ENCODE measurements around the gene TARS2.

TARS2 gene

DNA sequence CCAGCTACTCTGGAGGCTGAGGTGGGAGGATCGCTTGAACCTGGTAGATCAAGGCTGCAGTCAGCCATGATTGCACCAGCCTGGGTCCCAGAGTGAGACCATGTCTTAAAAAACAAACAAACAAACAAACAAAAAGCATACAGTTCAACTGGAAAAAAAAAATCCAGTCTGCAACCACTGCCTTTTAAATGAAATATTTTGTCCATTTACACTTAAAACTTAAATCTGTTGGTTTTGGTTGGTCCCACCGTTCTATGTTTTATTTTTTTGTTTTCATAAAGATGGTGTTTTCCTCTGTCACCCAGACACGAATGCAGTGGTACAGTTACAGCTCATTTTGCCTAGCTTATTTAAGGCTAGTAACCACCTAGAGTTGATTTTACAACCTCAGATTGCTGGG, 38.1 kb downstream of the TARS2 start:
- H3K27me3 ChIP-seq (replicated peaks; ENCODE audit: control insufficient read depth, insufficient read depth, low read length), result no peaks in the 10 kb centered on the region
- H3K9me3 ChIP-seq (ENCODE audit: control insufficient read depth, low read length), result no peaks in the 10 kb centered on the region
- peaks cover 22% of the 10 kb centered on the region for H3K4me1 ChIP-seq (ENCODE audit: control insufficient read depth, insufficient read depth, low read length)
- no peak for DNase-seq (ENCODE audit: low read depth)
- no peak overlapping the region for H3K9ac ChIP-seq (ENCODE audit: low read length)
- no peaks in the 10 kb centered on the region for H3K36me3 ChIP-seq (ENCODE audit: control insufficient read depth, insufficient read depth, low read length, severe bottlenecking)
- no peak overlapping the region for H3K4me3 ChIP-seq (ENCODE audit: low read length)

DNA sequence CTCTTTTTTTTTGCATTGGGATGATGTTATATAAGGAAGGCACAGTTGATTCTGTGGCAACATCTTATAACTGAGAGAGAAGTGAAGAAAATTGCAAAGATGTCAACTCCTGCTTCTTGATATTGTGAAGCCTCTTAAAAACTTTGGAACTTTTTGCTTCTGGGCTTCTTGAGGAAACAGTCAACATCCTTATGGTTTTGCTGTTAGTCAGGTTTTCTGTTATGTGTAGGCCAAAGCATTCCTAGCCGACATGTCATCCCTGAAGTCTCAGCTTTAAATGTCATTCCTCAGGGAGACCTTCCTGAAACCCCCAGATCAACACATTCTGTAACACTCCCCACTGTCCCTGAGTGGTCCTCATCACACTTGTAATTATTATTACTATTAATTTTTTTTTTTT, 41.0 kb downstream of the TARS2 start:
- Histone ChIP-seq H3K9ac (ENCODE audit: low read length) (peak overlapping the region; percentile 23), H3K36me3 (ENCODE audit: control insufficient read depth, insufficient read depth, low read length, severe bottlenecking) (no peaks in the 10 kb centered on the region), H3K27me3 (replicated peaks; ENCODE audit: control insufficient read depth, insufficient read depth, low read length) (no peaks in the 10 kb centered on the region), H3K9me3 (ENCODE audit: control insufficient read depth, low read length) (no peaks in the 10 kb centered on the region), H3K4me1 (ENCODE audit: control insufficient read depth, insufficient read depth, low read length) (peaks cover 34% of the 10 kb centered on the region), H3K4me3 (ENCODE audit: low read length) (no peak overlapping the region)
- peak; percentile 57 for DNase-seq (ENCODE audit: low read depth)

DNA sequence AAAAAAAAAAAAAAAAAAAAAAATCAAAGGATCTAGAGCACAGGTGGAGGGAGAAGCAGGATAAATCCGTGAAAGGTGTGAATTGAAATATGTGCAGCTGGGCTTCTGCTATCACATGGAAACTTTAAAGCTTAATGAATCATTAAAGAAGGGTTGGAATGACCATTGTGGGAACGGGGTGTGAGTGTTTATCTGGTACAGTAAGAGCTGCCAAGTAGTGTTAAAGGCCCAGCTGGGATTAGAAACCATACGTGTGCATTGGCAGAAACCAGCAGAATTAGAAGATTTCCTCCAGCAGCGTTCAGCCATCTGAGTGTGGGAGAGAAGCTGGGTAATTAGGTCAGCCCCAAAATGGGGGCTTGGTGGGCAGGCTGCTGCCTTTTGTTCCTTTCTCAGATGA, 41.8 kb downstream of the TARS2 start:
- H3K9ac ChIP-seq (ENCODE audit: low read length), result peak overlapping the region; percentile 75
- no peaks in the 10 kb centered on the region for H3K9me3 ChIP-seq (ENCODE audit: control insufficient read depth, low read length)
- peak; percentile 46 for DNase-seq (ENCODE audit: low read depth)
- no peaks in the 10 kb centered on the region for H3K27me3 ChIP-seq (replicated peaks; ENCODE audit: control insufficient read depth, insufficient read depth, low read length)
- peak overlapping the region; percentile 32 for H3K4me3 ChIP-seq (ENCODE audit: low read length)
- peaks cover 35% of the 10 kb centered on the region for H3K4me1 ChIP-seq (ENCODE audit: control insufficient read depth, insufficient read depth, low read length)
- H3K36me3 ChIP-seq (ENCODE audit: control insufficient read depth, insufficient read depth, low read length, severe bottlenecking), result no peaks in the 10 kb centered on the region

DNA sequence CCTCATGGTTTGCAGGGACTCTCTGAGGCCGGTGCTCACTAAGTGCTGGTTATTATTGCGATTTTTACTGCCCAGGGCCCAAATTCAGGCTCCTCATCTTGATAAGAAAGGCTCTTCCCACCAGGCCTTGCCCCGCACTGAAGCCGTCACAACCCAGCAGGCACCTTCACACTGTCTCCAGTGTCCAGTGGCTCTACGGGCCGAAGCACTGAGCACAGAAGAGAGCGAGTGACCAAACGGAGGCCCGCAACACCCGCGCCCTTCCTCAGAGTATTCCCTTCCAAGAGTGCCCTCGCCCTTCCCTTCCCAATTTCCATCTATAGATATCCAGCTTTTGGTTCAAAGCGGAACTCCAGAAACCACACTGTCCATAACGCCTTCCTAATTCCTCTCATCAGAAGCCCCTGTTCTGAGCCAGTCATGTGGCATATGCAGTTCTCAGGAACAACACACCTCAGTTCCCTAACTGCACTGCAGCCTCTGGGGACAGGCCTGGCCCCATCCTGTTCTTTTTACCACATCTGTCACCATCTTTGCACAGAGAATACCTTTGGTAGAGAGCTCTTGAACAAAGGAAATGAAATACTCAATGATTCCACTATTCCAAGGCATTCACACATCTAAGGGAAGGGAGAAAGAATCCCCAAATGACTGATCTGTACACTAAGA, 43.4 kb downstream of the TARS2 start:
- H3K4me1 ChIP-seq (ENCODE audit: control insufficient read depth, insufficient read depth, low read length), result peaks cover 45% of the 10 kb centered on the region
- DNase-seq (ENCODE audit: low read depth), result no peak
- no peaks in the 10 kb centered on the region for H3K9me3 ChIP-seq (ENCODE audit: control insufficient read depth, low read length)

DNA sequence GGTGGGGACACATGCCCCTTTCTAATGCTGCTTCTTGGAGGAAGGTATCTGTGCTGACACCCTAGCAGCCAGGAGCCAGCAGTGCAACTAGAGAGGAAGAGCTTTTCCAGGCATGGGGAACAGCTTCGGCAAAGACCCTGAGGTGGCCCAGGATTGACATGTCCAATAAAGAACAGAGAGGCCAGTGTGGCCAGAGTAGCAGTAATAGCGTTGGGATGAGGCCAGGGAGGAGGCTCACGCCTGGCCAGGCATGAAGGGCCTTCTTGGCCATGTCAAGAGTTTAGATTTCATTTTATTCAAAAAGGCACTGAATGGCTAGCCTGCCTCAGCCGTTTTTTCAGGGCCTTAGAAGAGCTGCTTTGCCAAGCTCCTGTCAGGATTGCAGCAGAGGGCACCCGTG, 45.6 kb downstream of the TARS2 start:
- peak overlapping the region; percentile 18 for H3K4me3 ChIP-seq (ENCODE audit: low read length)
- DNase-seq (ENCODE audit: low read depth), result no peak
- no peaks in the 10 kb centered on the region for H3K9me3 ChIP-seq (ENCODE audit: control insufficient read depth, low read length)
- peak overlapping the region; percentile 78 for H3K9ac ChIP-seq (ENCODE audit: low read length)
- H3K4me1 ChIP-seq (ENCODE audit: control insufficient read depth, insufficient read depth, low read length), result peaks cover 54% of the 10 kb centered on the region
- H3K27me3 ChIP-seq (replicated peaks; ENCODE audit: control insufficient read depth, insufficient read depth, low read length), result no peaks in the 10 kb centered on the region
- H3K36me3 ChIP-seq (ENCODE audit: control insufficient read depth, insufficient read depth, low read length, severe bottlenecking), result no peaks in the 10 kb centered on the region

More for the DNA sequence above, 43.4 kb downstream of the TARS2 start:
- Histone ChIP-seq H3K27me3 (replicated peaks; ENCODE audit: control insufficient read depth, insufficient read depth, low read length) (no peaks in the 10 kb centered on the region), H3K36me3 (ENCODE audit: control insufficient read depth, insufficient read depth, low read length, severe bottlenecking) (no peaks in the 10 kb centered on the region), H3K9ac (ENCODE audit: low read length) (no peak overlapping the region), H3K4me3 (ENCODE audit: low read length) (no peak overlapping the region)

DNA sequence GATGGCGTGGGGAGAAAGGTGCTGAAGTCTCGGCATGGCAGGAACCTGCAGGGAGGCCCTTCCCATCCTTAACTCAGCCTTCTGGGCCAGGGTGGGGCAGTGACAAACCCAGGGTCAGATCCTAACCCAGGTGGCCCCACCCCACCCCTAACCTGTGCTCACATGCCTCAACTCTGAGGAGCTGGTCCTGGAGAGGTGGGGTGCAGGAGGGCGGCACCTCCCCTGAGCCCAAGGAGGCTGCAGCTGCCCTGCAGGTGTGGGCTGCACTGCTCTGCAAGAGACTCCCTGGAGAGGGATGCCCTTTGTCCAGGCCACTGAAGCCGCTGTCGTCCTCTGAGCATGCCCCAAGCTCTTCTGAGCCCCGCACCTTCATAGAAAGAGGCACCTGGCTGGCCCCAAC, 46.8 kb downstream of the TARS2 start:
- H3K27me3 ChIP-seq (replicated peaks; ENCODE audit: control insufficient read depth, insufficient read depth, low read length), result no peaks in the 10 kb centered on the region
- H3K4me1 ChIP-seq (ENCODE audit: control insufficient read depth, insufficient read depth, low read length), result peaks cover 52% of the 10 kb centered on the region
- H3K4me3 ChIP-seq (ENCODE audit: low read length), result no peak overlapping the region
- DNase-seq (ENCODE audit: low read depth), result no peak
- no peaks in the 10 kb centered on the region for H3K9me3 ChIP-seq (ENCODE audit: control insufficient read depth, low read length)
- no peaks in the 10 kb centered on the region for H3K36me3 ChIP-seq (ENCODE audit: control insufficient read depth, insufficient read depth, low read length, severe bottlenecking)
- no peak overlapping the region for H3K9ac ChIP-seq (ENCODE audit: low read length)

DNA sequence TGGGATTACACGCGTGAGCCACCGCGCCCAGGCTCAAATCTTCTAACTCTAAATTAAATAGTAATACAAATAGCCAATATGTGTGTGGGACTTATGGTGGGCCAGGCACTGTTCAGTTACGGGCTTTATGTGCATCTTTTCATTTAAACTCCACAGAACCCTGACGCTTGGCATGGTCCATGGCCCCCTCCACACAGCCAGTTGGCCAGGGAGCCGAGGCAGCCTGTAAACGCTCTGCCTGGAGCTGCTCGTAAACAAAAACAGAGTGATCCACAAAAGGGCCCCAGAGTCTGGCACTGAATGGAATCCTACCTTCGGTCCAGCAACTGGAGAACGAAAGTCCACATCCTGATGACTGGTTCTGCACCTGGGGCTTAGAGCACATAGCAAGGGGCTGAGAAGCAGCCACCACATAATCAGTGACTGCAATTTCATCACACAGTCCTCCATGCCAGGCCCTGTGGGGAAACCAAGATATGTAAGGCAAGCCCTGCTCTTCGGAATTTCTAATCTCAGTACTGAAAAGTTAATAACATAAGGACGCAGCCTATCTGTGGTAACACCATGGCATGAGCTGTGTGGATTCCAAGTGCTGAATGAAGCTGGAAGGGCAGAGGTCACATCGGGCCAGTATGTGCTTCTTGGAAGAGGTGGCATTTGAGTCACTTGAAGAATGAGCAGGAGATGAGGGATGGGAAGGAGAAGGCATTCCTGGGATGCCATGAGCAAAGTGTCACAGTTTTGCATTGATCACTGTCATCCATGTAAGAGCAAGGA, 48.5 kb downstream of the TARS2 start:
- H3K27me3 ChIP-seq (replicated peaks; ENCODE audit: control insufficient read depth, insufficient read depth, low read length), result no peaks in the 10 kb centered on the region
- no peak overlapping the region for H3K9ac ChIP-seq (ENCODE audit: low read length)
- H3K36me3 ChIP-seq (ENCODE audit: control insufficient read depth, insufficient read depth, low read length, severe bottlenecking), result no peaks in the 10 kb centered on the region
- H3K9me3 ChIP-seq (ENCODE audit: control insufficient read depth, low read length), result no peaks in the 10 kb centered on the region
- DNase-seq (ENCODE audit: low read depth), result peak; percentile 19
- H3K4me1 ChIP-seq (ENCODE audit: control insufficient read depth, insufficient read depth, low read length), result peaks cover 42% of the 10 kb centered on the region
- no peak overlapping the region for H3K4me3 ChIP-seq (ENCODE audit: low read length)

DNA sequence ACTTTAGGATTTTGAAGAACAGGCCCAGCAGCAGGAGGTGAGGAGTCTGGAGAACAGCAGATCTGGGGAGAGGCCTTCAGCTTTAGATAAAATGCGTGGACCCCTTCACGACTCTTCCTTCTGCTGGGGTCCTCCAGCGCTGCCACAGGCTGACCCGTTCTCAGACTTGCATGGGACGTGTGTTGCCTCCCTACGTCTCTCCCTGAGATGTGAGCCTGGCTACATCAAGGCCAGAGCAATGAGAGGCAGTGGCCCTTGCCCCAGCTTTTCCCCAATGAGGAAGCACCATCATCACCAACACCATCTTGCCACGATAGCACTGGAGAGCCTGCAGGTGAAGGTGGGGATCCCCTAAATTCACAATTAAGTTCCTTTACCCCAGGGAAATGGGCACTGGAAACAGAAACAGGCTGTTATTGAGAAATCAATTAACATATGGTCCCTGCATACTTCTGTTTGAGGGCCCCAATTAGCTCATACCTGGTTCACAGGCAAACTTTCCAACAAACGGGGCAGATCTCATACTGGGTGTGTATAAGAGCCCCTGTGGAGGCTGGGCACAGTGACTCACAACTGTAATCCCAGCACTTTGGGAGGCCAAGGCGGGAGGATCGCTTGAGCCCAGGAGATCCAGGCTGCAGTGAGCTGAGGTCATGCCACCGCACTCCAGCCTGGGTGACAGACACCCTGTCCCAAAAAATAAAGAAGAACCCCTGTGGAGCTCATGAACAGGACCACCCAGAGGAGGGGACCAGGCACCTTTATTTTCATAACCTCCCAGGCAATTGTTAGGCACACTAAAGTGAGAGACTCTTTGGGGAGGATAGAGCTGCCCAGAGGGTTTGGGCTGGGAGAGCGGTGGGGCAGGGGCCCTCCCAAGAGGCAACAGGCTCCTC, 49.9 kb downstream of the TARS2 start:
- no peak for DNase-seq (ENCODE audit: low read depth)
- no peaks in the 10 kb centered on the region for H3K9me3 ChIP-seq (ENCODE audit: control insufficient read depth, low read length)
- H3K4me3 ChIP-seq (ENCODE audit: low read length), result no peak overlapping the region
- H3K9ac ChIP-seq (ENCODE audit: low read length), result peak overlapping the region; percentile 35
- peaks cover 41% of the 10 kb centered on the region for H3K4me1 ChIP-seq (ENCODE audit: control insufficient read depth, insufficient read depth, low read length)
- no peaks in the 10 kb centered on the region for H3K27me3 ChIP-seq (replicated peaks; ENCODE audit: control insufficient read depth, insufficient read depth, low read length)
- no peaks in the 10 kb centered on the region for H3K36me3 ChIP-seq (ENCODE audit: control insufficient read depth, insufficient read depth, low read length, severe bottlenecking)

DNA sequence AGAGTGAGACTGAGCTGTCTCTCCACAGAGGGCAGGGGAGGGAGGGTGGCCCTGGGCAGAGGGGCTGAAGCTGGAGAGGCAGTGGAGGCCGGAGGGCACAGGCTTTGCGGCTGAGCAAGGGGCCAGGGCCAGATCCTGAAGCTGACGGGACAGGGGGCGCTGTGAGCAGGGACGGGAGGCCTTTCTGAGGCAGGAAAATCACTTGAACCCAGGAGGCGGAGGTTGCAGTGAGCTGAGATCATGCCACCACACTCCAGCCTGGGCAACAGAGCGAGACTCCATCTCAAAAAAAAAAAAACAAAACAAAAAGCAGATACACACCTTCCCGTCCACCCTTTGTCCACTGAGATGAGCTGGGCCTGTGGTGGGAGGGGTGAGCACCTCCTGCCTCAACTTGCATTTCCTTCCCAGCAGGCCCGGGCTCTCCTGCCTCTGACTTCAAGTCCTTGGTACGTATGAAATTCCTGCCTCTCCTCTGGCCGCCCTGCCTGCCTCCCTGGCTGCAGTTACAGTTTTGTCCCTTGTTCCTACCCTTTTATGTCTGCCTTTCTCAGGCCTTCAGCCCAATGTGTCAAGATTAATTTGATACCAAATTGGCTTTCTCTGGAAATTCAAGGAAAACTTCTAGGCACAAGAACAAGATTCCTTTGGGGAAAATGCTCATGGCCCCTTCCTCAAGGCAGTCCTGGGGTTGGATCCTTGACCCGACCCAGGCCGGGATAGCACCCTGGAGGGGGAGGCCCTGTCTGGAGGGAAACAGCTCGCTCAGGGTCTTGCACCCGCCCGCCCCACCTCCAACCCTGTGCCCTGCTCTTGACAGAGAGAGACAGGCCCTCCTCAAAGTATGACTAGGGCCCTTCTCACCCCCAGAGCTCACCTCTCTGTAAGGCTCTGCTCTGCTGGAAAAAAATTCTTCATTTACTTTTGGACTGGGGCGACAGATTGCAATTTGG, 50.8 kb downstream of the TARS2 start:
- Histone ChIP-seq H3K4me3 (ENCODE audit: low read length) (no peak overlapping the region), H3K36me3 (ENCODE audit: control insufficient read depth, insufficient read depth, low read length, severe bottlenecking) (no peaks in the 10 kb centered on the region), H3K9me3 (ENCODE audit: control insufficient read depth, low read length) (no peaks in the 10 kb centered on the region), H3K9ac (ENCODE audit: low read length) (peak overlapping the region; percentile 35), H3K4me1 (ENCODE audit: control insufficient read depth, insufficient read depth, low read length) (peaks cover 32% of the 10 kb centered on the region), H3K27me3 (replicated peaks; ENCODE audit: control insufficient read depth, insufficient read depth, low read length) (no peaks in the 10 kb centered on the region)
- DNase-seq (ENCODE audit: low read depth), result peak; percentile 73

DNA sequence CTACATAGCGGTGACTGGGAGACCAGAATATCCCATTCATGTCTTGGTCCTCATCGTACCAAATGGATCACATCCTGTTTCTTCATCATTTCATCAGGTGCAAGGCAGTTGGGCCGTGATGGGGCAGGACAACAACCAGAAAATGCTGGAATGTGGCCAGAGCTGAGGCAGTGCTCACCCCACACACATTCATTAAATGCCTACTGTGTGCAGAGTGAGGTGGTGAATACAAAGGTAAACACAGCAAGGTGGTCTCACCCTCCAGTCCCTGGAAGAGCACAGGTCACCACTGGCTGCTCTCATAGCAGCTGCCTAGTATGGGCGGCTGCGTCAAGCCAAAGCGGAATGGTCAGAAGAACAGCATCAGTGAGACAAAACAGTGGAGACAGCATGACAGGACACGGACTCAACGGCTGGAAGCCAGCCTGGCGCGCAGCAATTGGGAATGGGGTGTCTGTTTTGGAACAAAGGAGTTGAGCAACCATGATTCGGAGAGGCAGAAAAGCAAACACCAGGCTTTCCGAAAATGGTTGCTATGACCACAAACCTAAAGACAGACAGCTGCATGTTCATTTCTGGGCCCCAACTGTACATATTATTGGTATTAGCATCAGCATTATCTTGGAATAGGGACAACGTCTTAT, 56.4 kb downstream of the TARS2 start:
- Histone ChIP-seq H3K27me3 (replicated peaks; ENCODE audit: control insufficient read depth, insufficient read depth, low read length) (no peaks in the 10 kb centered on the region), H3K36me3 (ENCODE audit: control insufficient read depth, insufficient read depth, low read length, severe bottlenecking) (no peaks in the 10 kb centered on the region), H3K9ac (ENCODE audit: low read length) (peak overlapping the region; percentile 19), H3K4me3 (ENCODE audit: low read length) (peak overlapping the region; percentile 22), H3K4me1 (ENCODE audit: control insufficient read depth, insufficient read depth, low read length) (peaks cover 13% of the 10 kb centered on the region), H3K9me3 (ENCODE audit: control insufficient read depth, low read length) (no peaks in the 10 kb centered on the region)
- DNase-seq (ENCODE audit: low read depth), result no peak

Measured in adipocyte (in vitro differentiated cells).